DMS153 treated with DMSO at 0.1 percent for 48 hours (cell line): ENCODE data around the gene ASTN2.

Experiments used
- DNase-seq: peaks from one replicate; lab custom pipeline; 2025; ENCODE audit not compliant: unreplicated experiment; lab: John Stamatoyannopoulos, UW

ASTN2 gene

DNA sequence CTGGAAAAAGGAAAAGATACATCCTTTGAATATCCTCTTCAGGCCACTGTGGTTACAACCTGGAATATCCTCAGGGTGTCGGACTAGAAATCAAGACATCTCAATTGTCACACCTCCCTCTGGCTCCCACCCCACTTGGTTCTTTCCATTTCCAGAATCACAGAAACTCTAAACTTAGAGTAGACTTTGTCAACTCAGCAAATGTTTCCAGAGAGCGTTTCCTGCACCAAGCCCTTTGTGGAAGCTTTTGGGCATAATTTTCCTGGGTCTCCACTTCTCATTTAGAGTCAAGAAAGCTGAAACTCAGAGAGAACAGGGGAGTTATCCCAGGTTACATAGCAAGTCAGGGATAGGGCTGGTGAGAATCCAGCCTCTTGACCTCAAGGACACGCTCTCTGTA is 108.8 kb downstream of the ASTN2 start:
- DNase-seq = no peak

DNA sequence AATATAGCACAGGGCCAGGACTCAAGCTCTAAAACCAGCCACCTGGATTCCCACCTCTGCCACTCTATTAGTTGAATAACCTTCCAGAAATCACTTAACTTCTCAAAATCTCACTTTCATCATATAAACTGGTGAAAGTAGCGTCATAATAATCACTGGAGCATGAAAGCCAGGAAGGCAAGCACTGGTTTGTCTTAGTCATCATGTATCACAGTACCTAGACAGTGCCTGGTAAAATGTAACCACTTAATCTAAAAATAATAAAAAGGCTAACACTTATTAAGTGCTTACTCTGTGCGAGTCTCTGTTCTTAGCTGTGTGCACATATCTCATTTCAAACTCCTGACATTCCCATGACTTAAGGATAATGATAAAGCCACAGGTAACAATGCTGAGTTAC is 109.4 kb downstream of the ASTN2 start:
- no peak for DNase-seq

DNA sequence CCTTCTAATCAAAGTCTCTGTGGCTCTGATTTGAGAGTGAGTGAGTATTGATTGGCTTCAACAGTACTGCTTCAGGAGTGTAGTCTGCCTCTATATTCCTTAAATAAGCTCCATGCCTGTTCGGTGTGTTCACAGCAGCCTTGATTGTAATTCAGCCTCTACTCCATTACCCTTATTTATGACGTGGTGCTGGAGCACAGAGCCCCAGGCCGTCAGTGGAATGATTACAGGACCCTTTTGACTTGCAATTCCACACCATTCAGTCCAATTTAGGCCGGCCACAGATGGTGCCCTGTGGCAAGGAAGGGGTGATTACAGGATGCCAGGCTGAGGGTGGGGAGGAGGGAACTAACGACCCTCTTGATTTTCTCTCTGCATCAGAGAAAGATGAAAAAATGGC is 110.3 kb downstream of the ASTN2 start:
- no peak for DNase-seq

- DNase-seq = no peak
Observed at GRCh38 chr9:117303643-117304230, 111.1 kb downstream of the ASTN2 start.

DNA sequence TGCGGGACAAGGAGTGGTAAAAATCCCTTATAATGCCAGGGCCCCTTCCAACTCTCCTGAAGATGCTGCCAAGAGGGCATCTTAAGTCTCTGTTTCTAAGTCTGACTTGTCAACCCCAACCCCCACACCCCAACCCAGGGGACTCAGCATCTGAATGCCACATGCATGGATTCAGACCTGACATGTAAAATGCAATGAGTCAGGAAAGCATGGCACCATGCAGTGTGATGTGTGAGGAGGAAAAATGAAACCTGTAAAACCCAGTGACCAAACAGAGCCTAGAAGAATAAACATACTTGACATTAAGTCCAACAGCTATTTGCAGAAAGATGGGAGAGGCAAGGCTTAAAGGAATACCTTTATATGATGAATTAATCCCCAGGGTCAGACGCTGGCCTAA is 112.4 kb downstream of the ASTN2 start:
- DNase-seq = no peak

DNA sequence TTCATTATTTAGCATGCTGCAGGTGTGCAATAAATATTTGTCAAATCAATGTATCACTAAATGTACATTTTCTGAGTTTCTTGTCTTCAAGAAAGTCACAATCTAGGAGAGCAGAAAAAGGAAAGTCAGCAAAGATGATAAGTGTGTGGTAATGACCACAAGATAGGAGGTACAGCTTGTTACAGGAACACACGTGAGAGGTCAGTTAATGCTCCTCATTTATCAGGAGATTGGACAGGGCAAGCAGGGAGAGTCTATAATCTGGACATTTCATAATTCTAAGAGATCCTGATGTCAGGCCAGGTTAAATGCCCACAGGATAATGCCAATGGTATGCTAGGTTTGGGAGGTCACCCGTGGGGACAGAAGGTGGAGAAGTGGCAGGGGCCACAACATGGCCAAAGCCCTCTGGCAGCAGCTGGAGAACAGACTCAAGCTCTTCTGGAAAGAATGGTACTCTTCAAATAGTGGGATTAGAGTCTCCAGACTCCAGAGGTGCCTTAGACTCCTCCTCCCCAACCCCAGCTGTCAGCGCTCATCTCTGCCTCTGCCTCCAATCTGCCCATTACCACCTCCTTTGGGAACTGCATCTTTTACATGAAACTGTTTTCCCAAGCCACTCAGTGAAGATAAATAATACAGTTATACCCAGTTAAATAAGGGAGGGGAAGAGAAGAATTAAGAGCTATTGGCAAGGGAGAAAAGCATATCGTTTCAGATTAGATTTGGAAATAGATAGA is 114.3 kb downstream of the ASTN2 start:
- no peak for DNase-seq

- no peak for DNase-seq
Observed at GRCh38 chr9:117296453-117296852, 118.4 kb downstream of the ASTN2 start.

GRCh38 chr9:117293206-117294114 is 121.4 kb downstream of the ASTN2 start:
- no peak for DNase-seq

- no peak for DNase-seq
Observed at GRCh38 chr9:117290856-117291622, 123.8 kb downstream of the ASTN2 start.

DNA sequence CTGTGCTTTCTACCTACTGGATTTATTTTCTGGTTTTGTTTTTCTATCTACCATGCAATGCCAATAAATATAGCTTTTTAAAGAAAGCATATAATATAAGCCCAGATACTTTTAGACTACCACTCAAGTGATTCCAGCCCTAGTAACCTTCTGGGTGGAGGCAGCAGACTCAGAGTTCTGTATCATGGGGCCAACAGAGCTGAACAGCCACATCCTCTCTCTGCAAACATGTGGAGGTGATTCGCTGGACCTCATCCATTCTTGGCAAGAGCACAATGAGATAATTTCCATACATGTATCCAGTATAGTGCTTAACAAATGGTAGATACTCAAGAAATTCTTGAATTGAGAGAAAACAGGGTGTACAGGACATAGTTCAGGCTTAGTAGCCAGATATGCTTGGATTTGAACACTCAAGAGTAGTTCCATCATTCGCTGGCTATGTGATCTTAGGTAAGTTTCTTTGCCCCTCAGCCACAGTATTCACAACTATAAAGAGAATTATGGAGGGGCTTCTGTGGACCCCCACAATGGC is 124.5 kb downstream of the ASTN2 start:
- DNase-seq = no peak

DNA sequence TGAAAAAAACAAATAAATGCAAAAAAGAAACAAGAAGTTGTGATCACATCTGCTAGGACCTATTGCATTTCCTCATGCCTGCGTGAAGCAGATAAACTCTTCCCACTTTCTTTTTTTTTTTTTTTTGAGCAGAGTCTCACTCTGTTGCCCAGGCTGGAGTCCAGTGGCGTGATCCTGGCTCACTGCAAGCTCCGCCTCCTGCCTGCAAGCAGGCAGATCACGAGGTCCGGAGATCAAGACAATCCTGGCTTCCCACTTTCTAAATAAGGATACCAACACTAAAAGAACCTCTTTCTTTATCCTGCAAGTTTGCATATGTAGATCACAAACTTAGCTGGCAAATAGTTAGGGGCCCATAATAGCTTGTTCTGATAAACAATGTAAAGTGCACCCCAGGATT is 128.6 kb downstream of the ASTN2 start:
- no peak for DNase-seq

DNA sequence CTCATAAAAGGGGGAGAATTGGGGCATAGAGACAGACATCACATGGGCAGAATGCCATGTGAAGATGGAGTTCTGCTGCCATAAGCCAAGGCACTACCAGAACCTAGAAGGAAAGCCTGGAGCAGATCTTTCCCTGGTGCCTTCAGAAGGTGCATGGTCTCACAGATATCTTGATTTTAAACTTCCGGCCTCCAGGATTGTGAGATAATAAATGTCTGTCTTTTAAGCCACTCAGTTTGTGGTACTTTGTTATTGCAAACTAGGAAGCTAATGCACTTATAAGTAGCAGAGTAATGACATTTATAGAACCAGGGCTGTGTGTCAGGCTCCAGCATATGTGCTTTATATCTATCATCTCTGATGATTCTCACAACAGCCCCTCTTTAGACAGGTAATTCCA is 130.4 kb downstream of the ASTN2 start:
- DNase-seq = no peak

GRCh38 chr9:117282541-117282940 is 132.3 kb downstream of the ASTN2 start:
- DNase-seq = no peak

- peak; percentile 76 for DNase-seq
Observed at GRCh38 chr9:117278471-117279035, 136.3 kb downstream of the ASTN2 start.

GRCh38 chr9:117278020-117278419 is 136.8 kb downstream of the ASTN2 start:
- peak; percentile 92 for DNase-seq

DNA sequence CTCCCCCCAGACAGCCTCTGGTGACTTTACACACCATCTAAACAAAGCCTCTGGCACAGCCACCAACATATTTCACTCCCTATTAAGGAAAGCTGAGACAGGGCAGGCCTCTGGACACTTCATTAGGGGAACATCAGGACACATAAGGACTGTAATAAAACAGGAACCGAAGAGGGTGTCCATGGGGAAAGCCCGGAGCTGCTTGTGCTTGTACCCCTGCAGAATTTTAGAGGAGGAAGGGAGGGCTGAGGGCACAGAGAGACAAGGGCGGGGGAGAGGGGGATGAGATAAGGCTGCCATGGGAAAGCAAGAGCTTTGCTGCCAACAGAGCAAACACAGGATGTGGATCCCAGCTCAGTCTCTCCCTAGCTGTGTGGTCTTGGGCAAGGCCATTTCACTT is 138.4 kb downstream of the ASTN2 start:
- DNase-seq = peak; percentile 69

DNA sequence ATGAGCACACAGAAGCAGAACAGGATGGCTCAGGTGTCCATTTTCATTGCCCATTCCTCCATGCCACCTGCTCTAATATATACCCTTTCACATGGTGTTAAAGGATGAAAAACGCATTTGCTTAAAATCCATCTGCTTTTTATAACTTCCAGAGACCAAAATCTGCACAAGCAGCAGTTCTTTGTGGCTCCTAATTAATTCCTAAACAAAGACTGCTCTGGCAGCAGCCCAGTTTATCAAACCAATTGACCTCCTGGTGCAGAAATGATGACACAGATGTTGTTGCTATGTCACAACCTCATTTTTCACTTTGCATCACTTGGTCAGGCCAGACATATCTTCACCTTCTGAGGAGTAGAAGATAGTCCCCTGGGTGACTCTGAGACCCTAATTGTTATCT is 141.2 kb downstream of the ASTN2 start:
- DNase-seq = no peak

DNA sequence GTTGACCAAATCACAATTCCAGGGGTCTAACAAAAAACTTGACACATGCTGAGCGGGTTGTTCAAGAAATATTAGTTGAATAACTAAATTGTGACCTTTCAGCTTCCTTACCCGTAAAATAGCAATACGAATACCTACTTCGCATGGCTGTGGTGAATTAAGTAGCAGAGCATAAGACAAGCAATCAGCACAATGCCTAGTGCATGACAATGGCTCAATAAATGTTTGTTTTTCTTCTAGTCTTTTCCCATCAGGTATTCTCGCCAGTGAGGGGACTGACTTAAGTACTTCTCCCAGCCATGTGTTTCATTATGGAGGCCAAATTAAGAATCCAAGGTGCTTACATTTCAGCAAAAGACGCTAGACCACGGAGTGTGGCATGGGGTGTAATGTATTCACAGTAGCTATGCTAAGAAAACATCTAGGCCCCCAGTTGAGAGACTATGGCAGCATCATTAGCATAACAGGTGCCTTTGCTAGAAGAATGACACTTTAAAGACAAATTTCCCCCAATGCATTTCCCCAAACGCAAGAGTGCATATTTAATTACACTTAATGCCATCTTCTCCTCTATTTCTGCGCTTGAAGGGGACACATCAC is 145.9 kb downstream of the ASTN2 start:
- no peak for DNase-seq

- no peak for DNase-seq
Observed at GRCh38 chr9:117266855-117267497, 147.9 kb downstream of the ASTN2 start.

- no peak for DNase-seq
Observed at GRCh38 chr9:117265253-117265652, 149.6 kb downstream of the ASTN2 start.
